M059J (cell line): ENCODE results near the gene WASHC3. TPM values are rescaled to one million over a fixed set of nuclear protein-coding genes. Genes with fewer than 3 reads are reported as not detected.
"Not testable (repeated sequence)": the region's sequence is repeated elsewhere in the genome, so short reads cannot be mapped to it uniquely, and the experiment has no call there.

ENCODE experiments used
- DNase-seq: peaks from one replicate; pipeline ENCODE4 v3.0.0-alpha.2; 2012; ENCODE audit warnings: low read depth
- total RNA-seq: library from RNA; depleted of rRNA; stranded (reverse); fragments of >200 nt; shearing (Covaris generic); gene quantifications from 2 replicates; pipeline ENCODE4 v1.2.3, GENCODE V29; 2014; rRNA removed

Gene WASHC3, protein sequence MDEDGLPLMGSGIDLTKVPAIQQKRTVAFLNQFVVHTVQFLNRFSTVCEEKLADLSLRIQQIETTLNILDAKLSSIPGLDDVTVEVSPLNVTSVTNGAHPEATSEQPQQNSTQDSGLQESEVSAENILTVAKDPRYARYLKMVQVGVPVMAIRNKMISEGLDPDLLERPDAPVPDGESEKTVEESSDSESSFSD
- total RNA-seq = 119 and 127 TPM in 2 replicates

DNA sequence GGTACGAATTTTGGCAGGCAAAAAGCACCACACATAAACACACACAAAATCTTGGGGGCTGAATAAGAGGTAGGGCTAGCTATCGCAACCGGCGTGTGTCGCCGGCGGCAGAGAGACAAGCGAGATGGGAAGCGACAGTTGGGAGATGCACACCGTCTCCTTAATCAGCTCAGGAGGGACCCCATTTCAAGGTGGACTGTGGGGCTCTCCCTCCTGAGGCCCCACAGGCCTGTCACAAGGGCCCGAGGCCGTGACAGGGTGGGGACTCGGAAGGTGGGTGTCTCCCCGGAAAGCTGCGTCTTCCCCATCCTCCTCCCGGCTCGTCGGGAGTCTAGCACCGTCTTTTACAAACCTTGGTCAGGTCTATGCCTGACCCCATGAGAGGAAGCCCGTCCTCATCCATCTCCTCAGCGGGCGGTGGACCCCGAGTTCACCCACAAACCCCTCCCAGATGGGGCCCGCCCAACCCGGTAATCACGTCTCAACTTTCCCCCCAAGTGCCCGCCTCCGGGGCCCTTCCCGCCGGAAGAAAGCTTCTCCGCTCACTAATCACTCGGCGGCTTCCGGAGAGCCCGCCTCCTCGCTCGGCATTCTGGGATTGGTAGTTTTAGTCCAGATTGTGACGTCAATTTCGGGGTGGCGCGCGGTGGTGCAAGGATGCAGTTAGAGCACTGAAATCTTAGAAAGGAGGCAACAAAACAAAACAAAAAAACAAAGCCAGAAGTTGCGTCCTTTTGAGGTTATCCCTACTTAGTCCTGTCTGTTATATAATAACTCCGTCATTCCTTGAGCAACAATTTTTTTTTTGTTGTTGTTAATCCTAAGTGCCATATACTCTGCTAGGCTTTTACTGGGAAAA is at the start of gene WASHC3:
Gene WASHC3 (minus strand): TSS at position 432 of the 859 bp plus-strand sequence. CDS start 29 bp downstream, at position 403.
- peak; percentile 93 for DNase-seq

DNA sequence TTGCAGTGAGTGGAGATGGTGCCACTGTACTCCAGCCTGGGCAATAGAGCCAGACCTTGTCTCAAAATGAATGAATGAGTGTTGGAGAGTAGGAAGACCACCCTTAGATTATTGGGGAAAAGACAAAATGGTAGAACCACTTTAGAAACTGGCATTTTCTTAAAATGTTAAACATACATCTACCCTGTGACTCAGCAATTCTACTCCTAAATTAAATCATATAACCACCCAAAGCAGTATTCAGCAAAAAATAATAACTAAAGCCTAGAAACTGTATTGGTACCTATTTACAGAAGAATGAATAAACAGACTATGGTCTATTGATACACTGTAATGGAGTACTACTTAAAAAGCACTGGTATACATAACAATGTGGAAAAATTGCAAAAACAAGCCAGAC is 49.0 kb upstream of the WASHC3 start:
- no peak for DNase-seq

DNA sequence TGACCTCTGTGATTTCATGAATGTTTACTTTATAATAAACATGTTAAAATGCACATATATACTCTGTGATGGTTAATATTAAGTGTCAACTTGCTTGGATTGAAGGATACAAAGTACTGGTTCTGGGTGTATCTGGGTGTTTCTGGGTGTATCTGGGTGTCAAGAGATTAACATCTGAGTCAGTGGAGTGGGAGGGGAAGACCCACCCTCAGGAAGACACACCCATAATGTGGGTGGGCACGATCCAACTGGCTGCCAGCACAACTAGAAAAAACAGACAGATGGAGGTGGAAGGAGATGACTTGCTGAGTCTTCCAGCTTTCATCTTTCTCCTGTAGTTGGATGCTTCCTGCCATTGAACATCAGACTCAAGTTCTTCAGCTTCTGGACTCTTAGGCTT is 46.2 kb upstream of the WASHC3 start:
- no peak for DNase-seq

DNA sequence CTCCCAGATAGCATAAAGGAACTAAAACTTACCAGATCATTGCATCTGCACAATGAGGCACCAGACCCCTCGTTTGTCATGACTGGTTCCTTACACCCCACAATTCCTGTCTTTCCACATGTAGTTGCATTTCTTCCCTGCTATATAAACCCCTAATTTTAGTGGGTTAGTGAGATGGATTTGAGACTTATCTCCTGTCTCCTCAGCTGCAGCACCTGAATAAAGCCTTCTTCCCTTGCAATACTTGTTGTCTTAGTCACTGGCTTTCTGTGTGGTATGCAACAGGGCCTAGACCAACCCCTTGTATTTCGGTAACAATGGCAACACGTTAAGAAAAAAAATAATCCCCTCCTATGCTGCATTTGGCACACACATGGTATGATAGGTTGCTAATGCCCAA is 45.1 kb upstream of the WASHC3 start:
- no peak for DNase-seq

DNA sequence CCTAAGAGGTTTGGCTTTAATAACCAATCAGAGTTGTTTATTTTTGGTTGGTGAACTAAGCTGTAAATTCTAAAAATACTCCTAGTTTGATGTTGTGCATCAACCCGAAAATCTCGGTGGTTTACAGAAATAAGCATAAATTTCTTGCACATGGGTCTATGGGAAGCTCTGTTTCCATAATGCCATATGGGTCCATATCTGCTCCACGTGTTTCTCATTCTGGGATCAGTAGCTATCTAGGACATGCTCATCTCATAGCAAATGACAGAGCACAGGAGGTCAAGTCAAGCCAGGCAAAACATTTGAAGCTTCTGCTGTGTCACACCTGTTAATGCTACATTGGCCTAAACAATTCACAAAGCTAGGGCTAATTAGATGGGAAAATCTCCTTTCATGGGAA is 35.1 kb upstream of the WASHC3 start:
- DNase-seq = no peak

DNA sequence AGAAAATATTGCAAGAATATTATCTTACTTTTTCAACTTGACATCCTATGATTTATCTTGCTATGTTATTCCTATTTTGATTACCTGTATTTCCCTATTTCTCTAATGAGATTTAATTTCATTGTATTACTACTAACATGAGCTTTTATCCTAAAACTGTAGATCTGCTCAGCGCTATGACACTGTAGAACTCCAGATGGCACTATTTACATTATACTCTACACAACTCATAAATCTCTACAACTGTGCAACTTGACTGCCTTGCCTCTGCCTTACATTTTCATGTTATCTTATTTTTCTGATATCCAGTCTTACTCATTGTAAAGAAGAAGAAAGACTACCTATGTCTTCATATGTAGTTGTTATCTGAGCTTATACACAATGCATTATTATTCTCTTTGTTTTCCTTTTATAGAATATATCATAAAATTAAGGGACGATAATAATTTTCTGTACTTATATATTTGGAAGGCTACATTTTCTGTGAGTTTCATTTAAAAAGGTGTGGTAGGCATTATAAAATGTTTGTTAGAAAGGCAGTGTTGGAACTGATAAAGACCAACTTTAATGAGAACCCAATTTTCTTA is 34.0 kb upstream of the WASHC3 start:
- peak; percentile 9 for DNase-seq

DNA sequence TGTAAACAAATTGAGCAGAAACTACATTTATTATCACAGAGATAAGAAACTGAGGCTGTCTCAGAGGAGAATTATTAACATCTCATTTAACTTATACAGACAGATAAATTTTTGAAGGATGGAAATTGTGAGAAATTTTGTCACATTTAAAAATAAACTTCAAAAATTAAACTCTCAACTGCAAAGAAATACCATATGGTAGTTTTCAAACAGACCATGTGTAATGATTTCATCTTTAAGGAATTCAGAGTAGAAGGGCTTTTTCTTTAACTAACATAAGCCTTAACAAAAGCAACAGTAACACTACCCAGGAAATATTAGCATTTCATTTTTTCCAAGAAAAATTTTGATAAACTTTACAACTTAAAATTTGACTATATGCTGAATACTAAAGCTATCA is 31.5 kb upstream of the WASHC3 start:
- DNase-seq = no peak

DNA sequence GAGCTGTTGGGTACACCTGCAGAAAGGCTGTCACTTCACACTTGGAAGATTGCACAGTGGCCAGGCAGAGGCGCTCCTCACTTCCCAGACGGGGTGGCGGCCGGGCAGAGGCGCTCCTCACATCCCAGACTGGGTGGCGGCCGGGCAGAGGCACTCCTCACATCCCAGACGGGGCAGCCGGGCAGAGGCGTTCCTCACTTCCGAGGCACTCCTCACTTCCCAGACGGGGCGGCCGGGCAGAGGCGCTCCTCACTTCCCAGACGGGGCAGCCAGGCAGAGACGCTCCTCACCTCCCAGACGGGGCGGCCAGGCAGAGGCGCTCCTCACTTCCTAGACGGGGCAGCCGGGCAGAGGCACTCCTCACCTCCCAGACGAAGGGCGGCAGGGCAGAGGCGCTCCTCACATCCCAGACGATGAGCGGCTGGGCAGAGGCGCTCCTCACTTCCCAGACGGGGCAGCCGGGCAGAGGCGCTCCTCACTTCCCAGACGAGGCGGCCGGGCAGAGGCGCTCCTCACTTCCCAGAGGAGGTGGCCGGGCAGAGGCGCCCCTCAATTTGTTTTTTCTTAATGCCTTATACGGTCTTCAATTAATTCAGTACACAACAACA is 27.5 kb upstream of the WASHC3 start:
- not testable (repeated sequence) for DNase-seq

DNA sequence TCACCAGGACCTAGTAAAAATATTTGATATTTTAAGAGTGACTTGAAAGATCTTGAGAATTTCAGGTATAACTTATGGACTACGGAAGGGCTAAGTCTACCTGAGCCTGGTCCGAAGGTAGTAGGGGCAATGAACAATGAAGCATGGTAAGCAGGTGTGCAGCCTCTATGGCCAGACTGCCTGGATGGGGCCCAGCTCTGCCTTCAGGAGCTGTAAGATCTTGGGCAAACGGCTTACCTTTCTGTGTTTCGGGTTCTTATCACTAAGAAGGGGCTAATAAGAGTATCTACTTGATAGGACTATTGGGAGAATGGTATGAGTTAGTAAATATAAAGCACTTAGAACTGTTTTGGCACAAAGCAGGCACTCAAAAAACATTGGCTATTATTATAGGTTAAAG is 19.1 kb upstream of the WASHC3 start:
- DNase-seq = no peak

DNA sequence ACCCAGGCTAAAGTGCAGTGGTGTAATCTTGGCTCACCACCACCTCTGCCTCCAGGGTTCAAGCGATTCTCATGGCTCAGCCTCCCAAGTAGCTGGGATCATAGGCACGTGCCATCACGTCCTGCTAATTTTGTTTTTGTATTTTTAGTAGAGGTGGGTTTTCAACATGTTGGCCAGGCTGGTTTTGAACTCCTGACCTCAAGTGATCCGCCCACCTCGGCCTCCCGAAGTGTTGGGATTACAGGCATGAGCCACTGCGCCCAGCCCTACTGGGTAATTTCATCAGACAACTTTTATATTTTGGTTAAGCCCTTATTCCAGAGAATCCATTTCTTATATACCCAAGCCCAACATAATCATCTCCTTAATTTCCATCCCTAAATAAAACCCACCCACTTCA is 10.3 kb upstream of the WASHC3 start:
- DNase-seq = not testable (repeated sequence)

DNA sequence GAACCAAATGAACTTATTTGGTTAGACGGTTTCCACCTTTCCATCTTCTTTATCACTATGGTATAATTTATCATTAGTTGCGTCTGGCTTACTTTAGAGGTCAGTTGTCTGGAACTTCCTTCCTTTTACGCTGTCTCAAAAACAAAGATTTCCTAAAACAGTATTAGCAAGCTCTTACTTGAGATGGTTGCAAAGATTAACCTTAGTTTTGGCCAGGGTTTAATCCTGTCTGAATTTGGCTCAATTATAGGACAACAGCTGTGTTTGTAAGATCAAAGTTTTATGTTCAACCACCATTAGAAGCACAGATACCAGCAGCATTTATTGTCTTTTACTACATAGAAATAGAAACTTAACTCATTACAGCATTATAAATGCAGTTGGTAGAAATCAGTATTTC is 7.9 kb upstream of the WASHC3 start:
- DNase-seq = no peak

DNA sequence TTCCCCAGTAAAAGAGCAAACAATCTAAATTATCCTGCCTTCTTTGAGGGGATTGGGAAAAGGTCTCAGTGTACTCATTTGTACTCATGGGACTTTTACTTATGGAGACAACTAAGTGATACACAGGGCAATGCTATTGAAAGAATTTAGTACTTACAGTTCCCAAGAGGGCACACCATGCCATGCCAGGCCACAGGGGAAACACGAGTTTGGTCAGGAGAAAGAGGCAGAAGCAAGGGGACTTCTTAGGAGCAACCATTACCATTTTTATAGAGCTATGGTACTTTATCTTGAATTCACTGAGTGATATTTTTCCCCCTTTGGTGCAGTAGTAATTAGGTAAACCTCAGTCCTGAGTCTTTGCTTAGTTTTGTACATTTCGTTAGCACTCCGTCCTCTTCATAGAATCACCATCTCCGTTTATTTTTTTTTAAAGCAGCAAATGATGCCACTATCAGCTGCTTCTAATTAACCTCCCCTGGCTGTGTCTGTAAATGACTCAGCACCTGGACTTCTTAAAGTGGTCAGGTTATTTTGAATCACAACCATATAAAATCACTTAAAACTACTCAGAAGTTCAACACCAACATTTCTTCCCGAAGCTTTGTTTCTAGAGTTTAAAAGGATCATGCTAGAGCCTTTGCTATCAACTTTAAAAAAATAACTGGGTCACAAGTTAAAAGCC is 5.9 kb upstream of the WASHC3 start:
- DNase-seq = peak; percentile 63

DNA sequence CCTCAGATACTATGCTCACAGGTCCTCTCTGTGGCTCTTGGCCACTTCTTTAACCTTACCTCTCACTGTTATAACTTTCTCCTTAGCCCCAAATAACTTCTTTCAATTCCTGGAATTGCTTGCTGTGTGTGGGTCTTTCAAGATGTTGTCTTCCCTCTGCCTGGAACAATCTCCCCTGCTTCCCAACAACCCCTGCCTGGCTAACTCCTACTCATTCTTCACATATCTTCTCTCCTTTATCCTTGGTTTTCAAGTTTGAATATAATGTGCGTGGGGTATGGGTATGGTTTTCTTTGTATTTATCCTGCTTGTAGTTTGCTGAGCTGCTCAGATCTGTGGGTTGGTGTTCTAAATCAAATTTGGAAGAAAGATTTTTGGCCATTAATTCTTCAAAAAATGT is 2.7 kb upstream of the WASHC3 start:
- no peak for DNase-seq

DNA sequence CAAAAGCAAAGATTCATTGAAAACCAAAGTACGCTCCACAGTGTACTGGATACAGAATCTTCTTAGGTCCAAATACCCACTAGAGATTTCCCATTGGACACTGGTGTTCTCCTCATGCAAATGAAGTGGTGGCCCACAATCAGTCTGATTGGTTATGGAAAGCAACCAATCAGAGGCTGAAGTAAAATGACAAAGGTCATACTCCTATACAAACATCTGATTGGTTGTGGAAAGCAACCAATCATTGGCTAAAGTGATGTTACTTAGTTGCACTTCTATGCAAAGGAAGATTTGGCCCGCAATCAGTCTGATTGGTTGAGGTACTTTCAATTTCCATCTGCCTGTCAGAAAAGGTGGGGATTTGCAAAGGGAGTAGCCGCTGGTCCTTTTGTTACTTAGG is 1.3 kb upstream of the WASHC3 start:
- peak; percentile 8 for DNase-seq

DNA sequence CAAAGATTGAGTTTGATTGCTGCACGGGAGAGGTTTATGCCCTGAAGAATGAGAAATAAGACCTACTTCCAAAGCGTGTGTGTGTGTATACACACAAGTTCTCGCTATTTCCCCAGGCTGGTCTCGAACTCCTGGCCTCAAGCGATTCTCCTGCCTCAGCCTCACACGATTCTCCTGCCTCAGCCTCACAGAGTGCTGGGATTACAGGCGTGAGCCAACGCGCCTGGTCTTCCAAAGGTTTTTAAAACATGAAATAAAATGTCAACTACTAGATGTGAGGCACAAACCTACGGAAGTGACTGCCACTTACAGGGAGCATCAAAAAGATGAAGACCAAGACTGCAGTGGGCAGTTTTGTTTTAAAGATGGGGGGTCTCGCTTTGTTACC is 622 bp upstream of the WASHC3 start:
- no peak for DNase-seq

DNA sequence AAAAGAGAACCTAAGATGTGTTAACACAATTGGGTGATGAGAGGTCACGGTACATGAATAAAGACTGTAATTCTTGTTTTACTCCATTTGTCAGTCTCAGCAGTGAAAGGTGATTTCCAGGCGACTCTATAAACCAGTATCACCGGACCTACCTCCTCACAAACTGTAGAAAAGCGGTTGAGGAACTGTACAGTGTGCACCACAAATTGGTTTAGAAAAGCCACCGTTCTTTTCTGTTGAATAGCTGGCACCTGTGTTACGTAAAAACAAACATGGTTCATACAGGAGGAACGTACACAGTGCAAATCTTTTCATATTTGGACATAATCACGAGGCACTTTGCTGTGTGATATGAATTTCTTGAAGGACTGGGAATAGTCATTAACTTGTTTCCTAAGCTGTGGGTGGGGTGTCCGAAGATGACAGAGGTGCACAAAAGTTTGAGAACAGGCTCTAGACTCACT is 663 bp downstream of the WASHC3 start:
- DNase-seq = no peak

DNA sequence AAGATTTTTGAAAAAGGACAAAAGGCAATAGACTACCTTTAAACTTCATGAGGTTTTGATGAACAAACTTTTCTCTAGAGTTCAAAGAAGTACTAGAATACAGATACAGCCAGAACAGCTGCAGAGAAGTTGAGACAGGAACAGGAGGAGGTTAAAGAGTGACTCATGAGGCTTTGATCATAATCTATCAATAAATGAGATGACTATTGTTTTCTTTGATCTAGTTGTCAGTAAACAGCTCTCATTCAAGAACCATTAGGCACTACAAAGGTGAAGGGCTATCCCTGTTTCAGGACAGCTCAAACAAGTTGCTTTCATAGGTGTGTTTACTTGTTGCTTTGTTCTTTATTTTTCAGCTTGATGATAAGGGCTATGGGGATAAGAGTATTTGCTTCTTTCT is 2.4 kb downstream of the WASHC3 start:
- no peak for DNase-seq

DNA sequence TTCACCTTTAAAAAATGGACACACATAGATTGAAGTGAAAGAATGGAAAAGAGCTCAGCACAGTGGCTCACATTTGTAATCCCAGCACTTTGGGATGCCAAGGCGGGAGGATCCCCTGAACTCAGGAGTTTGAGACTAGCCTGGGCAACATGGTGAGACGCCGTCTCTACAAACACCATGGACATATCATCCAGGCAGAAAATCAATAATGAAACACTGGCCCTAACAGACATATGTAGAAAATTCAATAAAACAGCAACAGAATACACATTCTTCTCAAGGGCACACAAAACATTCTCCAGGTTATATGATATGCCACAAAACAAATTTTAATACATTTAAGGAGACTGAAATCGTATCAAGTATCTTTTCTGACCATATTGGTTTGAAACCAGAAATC is 7.4 kb downstream of the WASHC3 start:
- no peak for DNase-seq

DNA sequence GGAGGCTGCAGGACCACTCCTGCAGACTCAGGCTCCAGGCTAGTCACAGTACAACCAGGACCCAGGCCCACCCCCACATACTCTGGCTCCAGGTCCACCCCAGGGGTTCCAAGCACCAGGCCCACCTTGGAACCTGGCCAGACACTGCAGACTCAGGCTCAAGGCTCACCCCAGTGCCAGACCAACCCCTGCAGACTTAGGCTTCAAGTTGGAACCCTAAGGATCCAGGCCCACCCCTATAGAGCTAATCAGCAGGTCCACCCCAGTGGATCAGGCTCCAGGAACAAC is 8.8 kb downstream of the WASHC3 start:
- DNase-seq = no peak

DNA sequence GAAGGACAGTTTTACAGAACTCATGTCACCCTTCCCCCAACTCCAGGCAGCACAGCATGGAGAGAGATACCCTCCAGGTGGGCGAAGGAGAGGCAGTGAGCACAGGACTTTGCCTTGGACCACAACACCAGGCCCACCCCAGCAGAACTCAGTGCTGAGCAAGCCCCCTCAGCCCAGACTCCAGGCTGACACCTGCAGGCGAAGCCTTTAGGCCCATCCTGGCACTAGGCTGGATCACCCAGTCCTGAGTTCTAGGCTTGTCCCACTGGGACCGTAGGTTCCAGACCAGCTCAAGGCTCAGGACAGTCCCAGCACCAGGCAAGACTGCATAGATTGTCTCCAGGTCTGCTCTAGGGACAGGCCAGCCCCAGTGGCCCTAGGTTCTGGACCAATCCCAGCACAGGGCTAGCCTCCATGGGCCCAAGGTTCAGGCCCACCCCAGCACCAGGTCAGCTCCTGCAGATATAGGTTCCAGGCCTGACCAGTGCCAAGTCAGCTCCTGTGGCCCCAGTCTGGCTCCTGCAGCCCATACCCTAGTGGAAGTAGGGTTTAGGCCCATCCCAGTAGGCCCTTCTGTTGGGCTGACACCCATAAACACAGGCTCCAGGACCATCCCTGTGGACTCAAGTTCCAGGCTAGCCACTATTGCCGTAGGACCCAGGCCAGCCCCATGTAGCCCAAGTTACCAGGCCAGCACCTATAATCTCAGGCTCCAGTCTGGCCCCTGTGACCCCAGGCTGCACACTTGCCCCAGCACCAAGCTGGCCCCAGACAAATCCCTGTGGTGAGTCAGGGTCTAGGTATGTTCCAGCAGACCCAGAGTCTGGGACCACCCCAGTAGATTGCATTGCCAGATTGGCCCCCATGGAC is 9.4 kb downstream of the WASHC3 start:
- no peak for DNase-seq

DNA sequence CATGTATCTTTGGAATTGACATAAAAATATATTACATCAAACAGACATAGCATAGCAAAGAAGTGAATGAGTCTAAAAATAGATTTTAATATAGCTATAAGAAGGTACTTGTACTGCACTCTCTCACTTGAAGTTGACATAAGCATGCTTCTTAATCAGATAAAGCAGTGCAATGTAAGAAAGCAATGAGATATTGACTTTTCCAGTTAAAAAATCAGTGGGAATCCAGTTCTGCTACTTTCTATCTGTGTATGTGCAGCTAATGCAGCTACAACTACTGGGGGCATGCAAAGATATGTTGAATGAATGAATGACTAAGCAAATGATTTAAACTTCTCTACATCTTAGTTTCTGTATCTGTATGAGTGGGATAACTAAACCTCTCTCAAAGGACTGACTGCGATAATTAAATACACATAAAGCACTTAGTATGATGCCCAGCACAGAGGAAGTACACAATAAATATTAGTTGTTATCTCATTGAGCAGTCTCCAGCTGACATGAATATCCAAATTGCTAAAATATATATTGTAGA is 10.3 kb downstream of the WASHC3 start:
- no peak for DNase-seq
